Brain microvascular endothelial cell (primary cell): Measurements from ENCODE around the gene SLC41A3.

Experiments
- DNase-seq: peaks from one replicate; pipeline ENCODE4 v3.0.0-alpha.2; 2020
- H3K27ac ChIP-seq: fragments of 250-450 bp; sonication (Bioruptor Pico); 2 replicates; pipeline ENCODE4 v1.5.1; 2020; ENCODE audit warnings: mild to moderate bottlenecking, moderate library complexity
- H3K27me3 ChIP-seq: fragments of 250-450 bp; sonication (Bioruptor Pico); replicated peaks from 2 replicates; pipeline ENCODE4 v1.5.1; 2020; ENCODE audit warnings: mild to moderate bottlenecking
- H3K36me3 ChIP-seq: fragments of 250-450 bp; sonication (Bioruptor Pico); replicated peaks from 2 replicates; pipeline ENCODE4 v1.5.1; 2020; ENCODE audit warnings: mild to moderate bottlenecking
- H3K4me3 ChIP-seq: 2 replicates; pipeline ENCODE4 v1.5.1; 2011; ENCODE audit warnings: low read depth, mild to moderate bottlenecking, control low read depth, low read length, moderate library complexity
- in situ Hi-C: cut with HindIII; loops from 2 replicates; pipeline ENCODE4 v1.10.0; 2017; ENCODE audit warnings: low sequenced_read_pairs, low pct_ligation_motif_present
- TF ChIP-seq, protein P1 (sequence below): IDR thresholded peaks from 2 replicates; pipeline ENCODE4 v1.5.1; 2011; ENCODE audit warnings: low read depth, mild to moderate bottlenecking, moderate library complexity, low read length, control low read depth, inconsistent platforms; ENCODE audit errors: missing control alignments

The SLC41A3 gene

DNA sequence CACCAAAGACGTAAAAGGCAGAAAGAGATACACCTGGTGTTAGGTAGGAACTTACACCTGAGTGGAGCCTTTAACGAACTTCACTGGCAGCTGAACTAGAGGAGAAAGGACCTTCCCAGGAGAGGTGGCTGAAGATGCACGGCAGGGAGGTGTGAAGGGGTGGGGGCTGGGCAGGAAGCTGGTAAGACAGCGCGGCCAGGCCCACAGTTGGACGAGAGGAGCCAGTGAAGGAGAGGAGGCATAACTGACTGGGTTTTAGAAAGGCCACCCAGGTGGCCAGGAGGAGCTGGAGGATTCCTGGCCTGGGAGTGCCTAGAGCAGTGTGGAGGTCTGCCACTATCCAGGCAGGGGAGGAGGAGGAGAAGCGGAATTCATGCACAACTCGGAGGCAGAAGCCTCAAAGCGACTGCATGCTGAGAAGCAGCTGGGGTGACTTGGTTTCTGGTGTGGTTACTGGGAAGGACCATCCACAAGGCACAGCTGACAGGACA is 51.9 kb downstream of the SLC41A3 start:
- TF ChIP-seq, protein P1, sequence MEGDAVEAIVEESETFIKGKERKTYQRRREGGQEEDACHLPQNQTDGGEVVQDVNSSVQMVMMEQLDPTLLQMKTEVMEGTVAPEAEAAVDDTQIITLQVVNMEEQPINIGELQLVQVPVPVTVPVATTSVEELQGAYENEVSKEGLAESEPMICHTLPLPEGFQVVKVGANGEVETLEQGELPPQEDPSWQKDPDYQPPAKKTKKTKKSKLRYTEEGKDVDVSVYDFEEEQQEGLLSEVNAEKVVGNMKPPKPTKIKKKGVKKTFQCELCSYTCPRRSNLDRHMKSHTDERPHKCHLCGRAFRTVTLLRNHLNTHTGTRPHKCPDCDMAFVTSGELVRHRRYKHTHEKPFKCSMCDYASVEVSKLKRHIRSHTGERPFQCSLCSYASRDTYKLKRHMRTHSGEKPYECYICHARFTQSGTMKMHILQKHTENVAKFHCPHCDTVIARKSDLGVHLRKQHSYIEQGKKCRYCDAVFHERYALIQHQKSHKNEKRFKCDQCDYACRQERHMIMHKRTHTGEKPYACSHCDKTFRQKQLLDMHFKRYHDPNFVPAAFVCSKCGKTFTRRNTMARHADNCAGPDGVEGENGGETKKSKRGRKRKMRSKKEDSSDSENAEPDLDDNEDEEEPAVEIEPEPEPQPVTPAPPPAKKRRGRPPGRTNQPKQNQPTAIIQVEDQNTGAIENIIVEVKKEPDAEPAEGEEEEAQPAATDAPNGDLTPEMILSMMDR: no peak
- no peak overlapping the region for H3K4me3 ChIP-seq
- in situ Hi-C loops: no loop called here
- H3K27ac ChIP-seq: no peak overlapping the region
- no peaks in the 10 kb centered on the region for H3K27me3 ChIP-seq
- no peak for DNase-seq
- H3K36me3 ChIP-seq: no peaks in the 10 kb centered on the region

DNA sequence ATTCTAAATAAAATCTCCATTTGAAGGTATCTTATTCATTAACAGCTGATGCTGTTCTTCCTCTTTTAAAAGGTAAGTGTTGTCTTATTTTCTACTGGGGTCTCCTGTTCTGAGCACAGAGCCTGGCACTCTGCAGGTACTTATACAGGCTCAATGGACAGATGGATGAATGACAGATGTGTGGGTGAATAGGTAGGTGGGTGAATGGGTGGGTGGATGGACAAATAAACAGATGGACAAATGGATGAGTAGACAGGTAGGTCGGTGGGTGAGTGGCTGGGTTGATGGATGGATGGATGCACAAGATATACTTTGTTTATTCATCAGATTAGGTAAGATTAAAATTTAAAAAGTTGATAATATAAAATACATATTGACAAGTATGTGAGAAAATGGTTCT is 53.5 kb downstream of the SLC41A3 start:
- TF ChIP-seq, protein P1: no peak
- in situ Hi-C loops: no loop called here
- Histone ChIP-seq H3K27me3 (no peaks in the 10 kb centered on the region), H3K36me3 (no peaks in the 10 kb centered on the region), H3K4me3 (no peak overlapping the region), H3K27ac (no peak overlapping the region)
- no peak for DNase-seq

DNA sequence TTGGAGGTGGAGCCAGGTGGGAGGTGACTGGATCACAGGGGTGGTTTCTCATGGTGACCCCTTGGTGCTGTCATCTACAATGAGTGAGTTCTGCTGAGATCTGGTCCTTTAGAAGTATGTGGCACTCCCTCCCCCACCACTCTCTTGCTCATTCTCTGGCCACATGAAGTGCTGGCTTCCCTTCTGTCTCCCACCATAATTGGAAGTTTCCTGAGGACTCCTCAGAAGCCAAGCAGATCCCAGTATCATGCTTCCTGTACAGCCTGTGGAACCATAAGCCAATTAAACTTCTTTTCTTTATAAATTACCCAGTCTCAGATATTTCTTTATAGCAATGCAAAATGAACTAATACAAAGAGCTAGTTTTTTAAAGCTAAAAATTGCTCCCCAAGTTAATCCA is 54.7 kb downstream of the SLC41A3 start:
- in situ Hi-C loops: no loop called here
- Histone ChIP-seq H3K36me3 (no peaks in the 10 kb centered on the region), H3K27me3 (no peaks in the 10 kb centered on the region), H3K4me3 (no peak overlapping the region), H3K27ac (no peak overlapping the region)
- no peak for DNase-seq
- TF ChIP-seq, protein P1: no peak

DNA sequence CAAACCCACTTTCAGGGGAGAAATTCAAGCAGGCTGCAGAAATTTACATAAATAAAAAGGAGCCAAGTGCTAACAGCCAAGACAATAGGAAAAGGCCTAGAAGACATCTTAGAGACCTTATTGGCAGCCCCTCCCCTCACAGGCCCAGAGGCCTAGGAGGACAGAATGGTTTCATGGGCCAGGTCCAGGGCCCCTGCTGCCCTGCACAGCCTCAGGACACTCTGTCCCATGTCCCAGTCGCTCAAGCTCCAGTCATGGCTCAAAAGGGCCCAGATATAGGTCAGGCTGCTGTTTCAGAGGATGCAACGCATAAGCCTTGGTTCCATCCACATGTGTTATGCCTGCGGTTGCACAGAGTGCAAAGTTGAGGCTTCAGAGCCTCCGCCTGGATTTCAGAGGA is 55.8 kb downstream of the SLC41A3 start:
- TF ChIP-seq, protein P1: no peak
- Histone ChIP-seq H3K4me3 (no peak overlapping the region), H3K36me3 (no peaks in the 10 kb centered on the region), H3K27me3 (no peaks in the 10 kb centered on the region), H3K27ac (no peak overlapping the region)
- DNase-seq: no peak
- in situ Hi-C loops: no loop called here

DNA sequence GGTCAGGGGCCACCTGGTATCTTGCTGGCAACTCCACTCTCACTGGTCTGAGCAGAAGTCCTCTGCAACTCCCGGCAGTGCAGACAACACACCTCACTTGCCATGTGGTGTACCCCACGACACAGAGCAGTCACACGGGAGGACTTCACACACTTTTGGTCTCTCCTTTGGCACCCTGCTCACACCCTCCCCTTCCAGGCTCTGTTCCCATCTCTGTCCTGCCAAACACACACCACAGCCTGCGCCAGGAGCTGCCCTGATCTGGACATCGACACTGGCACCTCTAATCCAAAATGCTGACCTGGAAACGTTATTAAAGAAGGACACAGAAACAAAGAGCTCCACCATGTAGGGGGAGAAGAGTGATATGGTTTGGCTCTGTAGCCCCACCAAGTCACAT is 57.2 kb downstream of the SLC41A3 start:
- no peak for DNase-seq
- in situ Hi-C loops: no loop called here
- H3K27ac ChIP-seq: no peak overlapping the region

More for the DNA sequence above, 57.2 kb downstream of the SLC41A3 start:
- Histone ChIP-seq H3K36me3 (no peaks in the 10 kb centered on the region), H3K27me3 (no peaks in the 10 kb centered on the region), H3K4me3 (no peak overlapping the region)
- TF ChIP-seq, protein P1: no peak
